Neural cell (in vitro differentiated cells): ENCODE measurements around the gene CLEC10A. TPM values are rescaled to one million over a fixed set of nuclear protein-coding genes. Genes with fewer than 3 reads are reported as not detected.

Experiments used
- H2AFZ ChIP-seq: fragments of 200-600, 300-800 bp; sonication (generic), shearing (Covaris generic); 2 replicates; pipeline ENCODE4 v1.6.0; 2014; ENCODE audit warnings: low read depth, mild to moderate bottlenecking, antibody characterized with exemption, low read length, moderate library complexity
- H3F3A ChIP-seq: fragments of 200-600 bp; shearing (Covaris generic); 2 replicates; pipeline ENCODE4 v1.6.1; 2016; ENCODE audit warnings: mild to moderate bottlenecking, moderate library complexity, mixed read lengths, antibody characterized with exemption, low read length; ENCODE audit not compliant: insufficient read depth, poor library complexity, severe bottlenecking
- H3K27ac ChIP-seq: fragments of 200-600, 300-800 bp; sonication (generic), shearing (Covaris generic); 2 replicates; pipeline ENCODE4 v1.5.1; 2014; ENCODE audit warnings: mild to moderate bottlenecking, low read length, moderate library complexity
- H3K27me3 ChIP-seq: fragments of 300-800, 200-600 bp; sonication (generic), shearing (Covaris generic); 2 replicates; pipeline ENCODE4 v1.6.0; 2014; ENCODE audit warnings: mild to moderate bottlenecking, low read depth, low read length, moderate library complexity; ENCODE audit not compliant: insufficient read depth
- H3K36me3 ChIP-seq: fragments of 300-800, 200-600 bp; sonication (generic), shearing (Covaris generic); 2 replicates; pipeline ENCODE4 v1.5.1; 2014; ENCODE audit warnings: mild to moderate bottlenecking, antibody characterized with exemption, low read length, moderate library complexity; ENCODE audit not compliant: insufficient read depth
- H3K4me2 ChIP-seq: fragments of 300-800, 200-600 bp; sonication (generic), shearing (Covaris generic); 2 replicates; pipeline ENCODE4 v1.6.0; 2014; ENCODE audit warnings: mild to moderate bottlenecking, low read length
- H3K4me3 ChIP-seq: fragments of 300-800, 200-600 bp; sonication (generic), shearing (Covaris generic); 2 replicates; pipeline ENCODE4 v1.5.1; 2014; ENCODE audit warnings: mild to moderate bottlenecking, low read length, moderate library complexity
- H3K79me2 ChIP-seq: fragments of 200-600 bp; shearing (Covaris generic); replicated peaks from 2 replicates; pipeline ENCODE4 v1.6.0; 2014; ENCODE audit warnings: mild to moderate bottlenecking, low read length, moderate library complexity; ENCODE audit not compliant: insufficient read depth
- H3K9ac ChIP-seq: fragments of 300-800, 200-600 bp; sonication (generic), shearing (Covaris generic); 2 replicates; pipeline ENCODE4 v1.6.1; 2016; ENCODE audit warnings: mild to moderate bottlenecking, low read length, mixed read lengths
- H3K9me2 ChIP-seq: fragments of 200-600 bp; shearing (Covaris generic); 2 replicates; pipeline ENCODE4 v1.6.1; 2016; ENCODE audit warnings: mild to moderate bottlenecking, low read length, mixed read lengths; ENCODE audit not compliant: insufficient read depth
- H3K9me3 ChIP-seq: fragments of 200-600, 300-800 bp; sonication (generic), shearing (Covaris generic); 2 replicates; pipeline ENCODE4 v1.6.1; 2016; ENCODE audit warnings: mild to moderate bottlenecking, mixed run types, low read length, moderate library complexity, mixed read lengths
- H4K20me1 ChIP-seq: fragments of 200-600 bp; shearing (Covaris generic); 2 replicates; pipeline ENCODE4 v1.6.1; 2016; ENCODE audit warnings: mild to moderate bottlenecking, mixed run types; ENCODE audit not compliant: insufficient read depth
- EP300 ChIP-seq: fragments of 450-650 bp; conservative IDR thresholded peaks from 2 replicates; pipeline ENCODE4 v1.6.1; 2014; ENCODE audit warnings: antibody characterized with exemption, mild to moderate bottlenecking, moderate library complexity; ENCODE audit not compliant: poor library complexity, severe bottlenecking
- EZH2 ChIP-seq: fragments of 200-600, 300-800 bp; shearing (Covaris generic), sonication (generic); IDR thresholded peaks from 2 replicates; pipeline ENCODE4 v1.6.1; 2014; ENCODE audit warnings: antibody characterized with exemption, low read length, borderline replicate concordance, mild to moderate bottlenecking; ENCODE audit not compliant: insufficient read depth, poor library complexity, severe bottlenecking
- MXI1 ChIP-seq: fragments of 450-650 bp; conservative IDR thresholded peaks from 2 replicates; pipeline ENCODE4 v1.6.1; 2014; ENCODE audit warnings: antibody characterized with exemption, mild to moderate bottlenecking; ENCODE audit not compliant: poor library complexity, severe bottlenecking
- POLR2AphosphoS5 ChIP-seq: IDR thresholded peaks from 2 replicates; pipeline ENCODE4 v1.6.1; 2012
- RAD21 ChIP-seq: fragments of 450-650 bp; conservative IDR thresholded peaks from 2 replicates; pipeline ENCODE4 v1.6.1; 2014; ENCODE audit warnings: antibody characterized with exemption, mild to moderate bottlenecking, moderate library complexity
- REST ChIP-seq: IDR thresholded peaks from 2 replicates; pipeline ENCODE4 v1.6.1; 2012; ENCODE audit warnings: borderline replicate concordance
- SMC3 ChIP-seq: fragments of 450-650 bp; conservative IDR thresholded peaks from 2 replicates; pipeline ENCODE4 v1.6.1; 2014; ENCODE audit warnings: antibody characterized with exemption, mild to moderate bottlenecking, moderate library complexity; ENCODE audit not compliant: poor library complexity
- TAF1 ChIP-seq: IDR thresholded peaks from 2 replicates; pipeline ENCODE4 v1.6.1; 2012; ENCODE audit warnings: low read depth
- polyA plus RNA-seq: library from polyadenylated mRNA; depleted of rRNA; stranded (reverse); fragments of >200 nt; gene quantifications from 2 replicates; pipeline ENCODE4 v1.2.3, GENCODE V29; 2014
- TF ChIP-seq, protein P1 (sequence below): fragments of 450-650 bp; IDR thresholded peaks from 2 replicates; pipeline ENCODE4 v1.5.1; 2014; ENCODE audit warnings: antibody characterized with exemption, mild to moderate bottlenecking, moderate library complexity; ENCODE audit not compliant: poor library complexity, severe bottlenecking

The CLEC10A gene
- polyA plus RNA-seq, 1 donor from 2014 or later, result not detected

DNA sequence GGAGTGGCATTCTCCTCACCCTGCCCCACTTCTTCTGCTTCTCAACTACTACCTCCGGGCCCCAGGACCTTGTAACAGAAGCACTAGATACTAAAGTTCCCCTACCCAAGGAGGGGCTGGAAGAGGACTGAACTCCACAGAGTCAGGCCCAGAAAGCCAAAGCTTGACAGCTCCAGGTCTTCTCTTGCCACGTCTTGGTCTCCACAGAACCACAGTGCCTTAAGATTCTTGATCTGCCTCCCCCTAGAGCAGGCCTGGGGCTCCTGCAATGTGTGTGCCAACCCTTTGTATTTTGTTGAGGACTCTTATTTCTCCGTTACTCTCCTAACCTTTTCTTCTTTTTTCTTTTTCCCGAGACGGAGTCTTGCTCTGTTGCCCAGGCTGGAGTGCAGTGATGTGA is 40.2 kb downstream of the CLEC10A start:
- no peak overlapping the region for H3K4me2 ChIP-seq
- no peak overlapping the region for H3K4me3 ChIP-seq
- no peaks in the 10 kb centered on the region for H3K9me3 ChIP-seq
- H2AFZ ChIP-seq, result no peak overlapping the region
- TF ChIP-seq REST (no peak), RAD21 (no peak), EZH2 (no peak), TAF1 (no peak), MXI1 (no peak), POLR2AphosphoS5 (no peak), EP300 (no peak), SMC3 (no peak)
- TF ChIP-seq, protein P1, sequence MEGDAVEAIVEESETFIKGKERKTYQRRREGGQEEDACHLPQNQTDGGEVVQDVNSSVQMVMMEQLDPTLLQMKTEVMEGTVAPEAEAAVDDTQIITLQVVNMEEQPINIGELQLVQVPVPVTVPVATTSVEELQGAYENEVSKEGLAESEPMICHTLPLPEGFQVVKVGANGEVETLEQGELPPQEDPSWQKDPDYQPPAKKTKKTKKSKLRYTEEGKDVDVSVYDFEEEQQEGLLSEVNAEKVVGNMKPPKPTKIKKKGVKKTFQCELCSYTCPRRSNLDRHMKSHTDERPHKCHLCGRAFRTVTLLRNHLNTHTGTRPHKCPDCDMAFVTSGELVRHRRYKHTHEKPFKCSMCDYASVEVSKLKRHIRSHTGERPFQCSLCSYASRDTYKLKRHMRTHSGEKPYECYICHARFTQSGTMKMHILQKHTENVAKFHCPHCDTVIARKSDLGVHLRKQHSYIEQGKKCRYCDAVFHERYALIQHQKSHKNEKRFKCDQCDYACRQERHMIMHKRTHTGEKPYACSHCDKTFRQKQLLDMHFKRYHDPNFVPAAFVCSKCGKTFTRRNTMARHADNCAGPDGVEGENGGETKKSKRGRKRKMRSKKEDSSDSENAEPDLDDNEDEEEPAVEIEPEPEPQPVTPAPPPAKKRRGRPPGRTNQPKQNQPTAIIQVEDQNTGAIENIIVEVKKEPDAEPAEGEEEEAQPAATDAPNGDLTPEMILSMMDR, result no peak
- H3K36me3 ChIP-seq, result no peaks in the 10 kb centered on the region
- no peak overlapping the region for H3K27ac ChIP-seq
- H3K79me2 ChIP-seq, result no peaks in the 10 kb centered on the region
- H3F3A ChIP-seq, result no peaks in the 10 kb centered on the region
- H3K9me2 ChIP-seq, result no peaks in the 10 kb centered on the region
- H3K27me3 ChIP-seq, result peaks cover 35% of the 10 kb centered on the region
- no peak overlapping the region for H3K9ac ChIP-seq
- H4K20me1 ChIP-seq, result no peaks in the 10 kb centered on the region

DNA sequence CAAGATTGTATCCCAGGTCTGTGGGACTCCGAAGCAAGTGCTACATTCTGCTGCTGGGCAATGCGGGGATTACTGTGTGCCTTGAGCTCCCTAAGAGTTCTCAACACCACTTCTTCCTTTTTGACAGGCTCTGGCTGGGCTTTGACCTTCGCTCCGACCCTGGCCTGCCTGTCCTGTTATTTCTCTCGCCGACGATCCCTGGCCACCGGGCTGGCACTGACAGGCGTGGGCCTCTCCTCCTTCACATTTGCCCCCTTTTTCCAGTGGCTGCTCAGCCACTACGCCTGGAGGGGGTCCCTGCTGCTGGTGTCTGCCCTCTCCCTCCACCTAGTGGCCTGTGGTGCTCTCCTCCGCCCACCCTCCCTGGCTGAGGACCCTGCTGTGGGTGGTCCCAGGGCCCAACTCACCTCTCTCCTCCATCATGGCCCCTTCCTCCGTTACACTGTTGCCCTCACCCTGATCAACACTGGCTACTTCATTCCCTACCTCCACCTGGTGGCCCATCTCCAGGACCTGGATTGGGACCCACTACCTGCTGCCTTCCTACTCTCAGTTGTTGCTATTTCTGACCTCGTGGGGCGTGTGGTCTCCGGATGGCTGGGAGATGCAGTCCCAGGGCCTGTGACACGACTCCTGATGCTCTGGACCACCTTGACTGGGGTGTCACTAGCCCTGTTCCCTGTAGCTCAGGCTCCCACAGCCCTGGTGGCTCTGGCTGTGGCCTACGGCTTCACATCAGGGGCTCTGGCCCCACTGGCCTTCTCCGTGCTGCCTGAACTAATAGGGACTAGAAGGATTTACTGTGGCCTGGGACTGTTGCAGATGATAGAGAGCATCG is 41.8 kb downstream of the CLEC10A start:
- TF ChIP-seq RAD21 (no peak), POLR2AphosphoS5 (no peak), SMC3 (no peak), MXI1 (no peak), EP300 (no peak), EZH2 (no peak), TAF1 (no peak), REST (no peak)
- TF ChIP-seq, protein P1, result no peak
- H3K4me2 ChIP-seq, result no peak overlapping the region
- no peaks in the 10 kb centered on the region for H3K9me3 ChIP-seq

More for the DNA sequence above, 41.8 kb downstream of the CLEC10A start:
- Histone ChIP-seq H3F3A (no peaks in the 10 kb centered on the region), H3K9ac (no peak overlapping the region), H4K20me1 (no peaks in the 10 kb centered on the region), H3K79me2 (no peaks in the 10 kb centered on the region), H3K9me2 (no peaks in the 10 kb centered on the region), H3K4me3 (no peak overlapping the region), H3K27me3 (peaks cover 20% of the 10 kb centered on the region), H2AFZ (no peak overlapping the region), H3K36me3 (no peaks in the 10 kb centered on the region), H3K27ac (no peak overlapping the region)
